GM10847 (cell line): ENCODE data around the gene RFXANK.

ENCODE experiments used
- POLR2A ChIP-seq: IDR thresholded peaks from 2 replicates; pipeline ENCODE4 v1.6.1; 2011; ENCODE audit not compliant: insufficient read length; ENCODE audit errors: extremely low read depth

Gene RFXANK

GRCh38 chr19:19232261-19232721, 40.2 kb downstream of the RFXANK start:
- TF ChIP-seq POLR2A: no peak

GRCh38 chr19:19234220-19234816, 42.3 kb downstream of the RFXANK start:
- TF ChIP-seq POLR2A: no peak

- TF ChIP-seq POLR2A: no peak
Measured at GRCh38 chr19:19236173-19236572, 44.1 kb downstream of the RFXANK start.

GRCh38 chr19:19238126-19238894, 46.3 kb downstream of the RFXANK start:
- no peak for TF ChIP-seq POLR2A

- TF ChIP-seq POLR2A: no peak
Measured at GRCh38 chr19:19239675-19240074, 47.6 kb downstream of the RFXANK start.

GRCh38 chr19:19240476-19240875, 48.4 kb downstream of the RFXANK start:
- TF ChIP-seq POLR2A: no peak

- TF ChIP-seq POLR2A: no peak
Measured at GRCh38 chr19:19250196-19250801, 58.2 kb downstream of the RFXANK start.
